Renal cortex interstitium (tissue), 11 donors: ENCODE results near the gene MLH1. TPM values are rescaled to one million over a fixed set of nuclear protein-coding genes. Genes with fewer than 3 reads are reported as not detected.
A peak's percentile ranks its signal among the peaks of the same experiment; 100 is the strongest.

Source experiments
- DNase-seq, 11 donors: peaks; one replicate each; pipeline ENCODE4 v3.0.0-alpha.2; 2013; ENCODE audit warnings: low read depth in 9 of 11, low spot score in 4 of 11; ENCODE audit errors: extremely low read depth in 1 of 11
- polyA plus RNA-seq, 3 donors: library from polyadenylated mRNA; unstranded; fragments of 120-200 nt; gene quantifications; one replicate each; pipeline ENCODE4 v1.2.1, GENCODE V29; 2013; ENCODE audit not compliant: insufficient read length in 3 of 3

MLH1 gene
- polyA plus RNA-seq, 3 donors, result 50.2 to 54.6 (median 50.9) TPM

GRCh38 chr3:37056826-37057225 lies 63.5 kb downstream of the MLH1 start:
- no peak for DNase-seq

GRCh38 chr3:37058117-37058516 lies 64.8 kb downstream of the MLH1 start:
- DNase-seq, result no peak

- DNase-seq, result no peak
Observed at GRCh38 chr3:37064747-37065146, 71.4 kb downstream of the MLH1 start.

GRCh38 chr3:37067577-37067976 lies 74.3 kb downstream of the MLH1 start:
- DNase-seq, result no peak

- DNase-seq, result no peak
Observed at GRCh38 chr3:37068031-37068430, 74.7 kb downstream of the MLH1 start.

GRCh38 chr3:37071921-37072320 lies 78.6 kb downstream of the MLH1 start:
- no peak for DNase-seq

- DNase-seq, result peak in 1 of 11 donors; percentile 6
Observed at GRCh38 chr3:37072892-37073291, 79.6 kb downstream of the MLH1 start.

GRCh38 chr3:37074178-37074577 lies 80.9 kb downstream of the MLH1 start:
- DNase-seq, result no peak

- no peak for DNase-seq
Observed at GRCh38 chr3:37075955-37076354, 82.6 kb downstream of the MLH1 start.

GRCh38 chr3:37082317-37082716 lies 89.0 kb downstream of the MLH1 start:
- no peak for DNase-seq

- no peak for DNase-seq
Observed at GRCh38 chr3:37086918-37087317, 93.6 kb downstream of the MLH1 start.

- no peak for DNase-seq
Observed at GRCh38 chr3:37087870-37088269, 94.6 kb downstream of the MLH1 start.

- no peak for DNase-seq
Observed at GRCh38 chr3:37092484-37092883, 99.2 kb downstream of the MLH1 start.

GRCh38 chr3:37093481-37093880 lies 100.2 kb downstream of the MLH1 start:
- no peak for DNase-seq

GRCh38 chr3:37094636-37095035 lies 101.3 kb downstream of the MLH1 start:
- no peak for DNase-seq

- DNase-seq, result peak in 1 of 11 donors; percentile 18
Observed at GRCh38 chr3:37096288-37096687, 103.0 kb downstream of the MLH1 start.

GRCh38 chr3:37096975-37097374 lies 103.7 kb downstream of the MLH1 start:
- no peak for DNase-seq

GRCh38 chr3:37097776-37098175 lies 104.5 kb downstream of the MLH1 start:
- DNase-seq, result no peak

- DNase-seq, result no peak
Observed at GRCh38 chr3:37098884-37099283, 105.6 kb downstream of the MLH1 start.

- DNase-seq, result no peak
Observed at GRCh38 chr3:37099469-37099868, 106.2 kb downstream of the MLH1 start.

GRCh38 chr3:37100411-37100810 lies 107.1 kb downstream of the MLH1 start:
- DNase-seq, result no peak
